Fibroblast of pulmonary artery (primary cell): ENCODE results near the gene MRPS31.

Experiments used
- DNase-seq: peaks from one replicate; pipeline ENCODE4 v3.0.0-alpha.2; 2010; ENCODE audit warnings: low read depth
- H3K4me3 ChIP-seq: replicated peaks from 2 replicates; pipeline ENCODE4 v1.5.1; 2011; ENCODE audit warnings: low read depth, mild to moderate bottlenecking, control low read depth, low read length, moderate library complexity
- TF ChIP-seq, protein P1 (sequence below): IDR thresholded peaks from 2 replicates; pipeline ENCODE4 v1.5.1; 2011; ENCODE audit warnings: mild to moderate bottlenecking, control low read depth, low read length, inconsistent platforms; ENCODE audit errors: missing control alignments

The MRPS31 gene

DNA sequence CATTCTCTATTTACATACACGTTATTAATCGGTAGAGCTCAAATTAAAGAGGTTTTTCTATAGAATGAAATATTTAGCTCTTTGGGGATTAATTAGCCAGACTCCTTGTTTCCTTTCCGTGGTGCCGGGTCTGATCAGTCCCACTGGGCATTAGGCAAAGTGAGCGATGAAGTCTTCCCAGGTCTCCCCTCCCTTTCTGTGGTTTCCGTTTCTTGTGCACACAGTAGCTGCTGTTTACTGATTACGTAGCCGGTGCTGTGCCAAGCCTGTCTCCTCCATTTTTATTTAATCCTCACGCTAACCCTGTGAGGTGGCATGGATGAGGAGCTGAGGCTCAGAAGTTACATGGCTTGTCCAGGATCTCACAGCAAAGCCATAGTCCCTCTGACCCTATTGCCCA, 27.4 kb upstream of the MRPS31 start:
- H3K4me3 ChIP-seq = no peak overlapping the region
- DNase-seq = no peak
- TF ChIP-seq, protein P1, sequence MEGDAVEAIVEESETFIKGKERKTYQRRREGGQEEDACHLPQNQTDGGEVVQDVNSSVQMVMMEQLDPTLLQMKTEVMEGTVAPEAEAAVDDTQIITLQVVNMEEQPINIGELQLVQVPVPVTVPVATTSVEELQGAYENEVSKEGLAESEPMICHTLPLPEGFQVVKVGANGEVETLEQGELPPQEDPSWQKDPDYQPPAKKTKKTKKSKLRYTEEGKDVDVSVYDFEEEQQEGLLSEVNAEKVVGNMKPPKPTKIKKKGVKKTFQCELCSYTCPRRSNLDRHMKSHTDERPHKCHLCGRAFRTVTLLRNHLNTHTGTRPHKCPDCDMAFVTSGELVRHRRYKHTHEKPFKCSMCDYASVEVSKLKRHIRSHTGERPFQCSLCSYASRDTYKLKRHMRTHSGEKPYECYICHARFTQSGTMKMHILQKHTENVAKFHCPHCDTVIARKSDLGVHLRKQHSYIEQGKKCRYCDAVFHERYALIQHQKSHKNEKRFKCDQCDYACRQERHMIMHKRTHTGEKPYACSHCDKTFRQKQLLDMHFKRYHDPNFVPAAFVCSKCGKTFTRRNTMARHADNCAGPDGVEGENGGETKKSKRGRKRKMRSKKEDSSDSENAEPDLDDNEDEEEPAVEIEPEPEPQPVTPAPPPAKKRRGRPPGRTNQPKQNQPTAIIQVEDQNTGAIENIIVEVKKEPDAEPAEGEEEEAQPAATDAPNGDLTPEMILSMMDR = no peak

DNA sequence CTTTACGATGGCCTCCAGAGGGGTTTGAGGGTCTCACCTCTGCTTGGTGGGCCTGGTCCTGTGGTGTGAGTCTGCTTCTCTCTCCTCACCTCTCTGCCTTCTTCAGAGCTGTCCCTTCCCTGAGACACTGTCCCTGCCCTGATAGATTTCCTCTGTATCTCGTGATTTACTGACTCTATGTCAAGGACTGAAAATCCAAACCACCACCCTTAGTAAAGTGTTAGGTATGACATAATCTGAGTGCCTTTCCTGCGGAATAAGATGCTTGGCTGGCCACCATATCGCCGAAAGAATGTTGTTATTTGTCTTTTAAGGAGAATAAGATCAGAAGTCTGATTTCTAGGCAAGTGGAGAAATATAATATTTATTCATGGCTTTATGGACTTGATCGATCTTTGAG, 25.7 kb upstream of the MRPS31 start:
- TF ChIP-seq, protein P1 = no peak
- no peak for DNase-seq
- H3K4me3 ChIP-seq = no peak overlapping the region

DNA sequence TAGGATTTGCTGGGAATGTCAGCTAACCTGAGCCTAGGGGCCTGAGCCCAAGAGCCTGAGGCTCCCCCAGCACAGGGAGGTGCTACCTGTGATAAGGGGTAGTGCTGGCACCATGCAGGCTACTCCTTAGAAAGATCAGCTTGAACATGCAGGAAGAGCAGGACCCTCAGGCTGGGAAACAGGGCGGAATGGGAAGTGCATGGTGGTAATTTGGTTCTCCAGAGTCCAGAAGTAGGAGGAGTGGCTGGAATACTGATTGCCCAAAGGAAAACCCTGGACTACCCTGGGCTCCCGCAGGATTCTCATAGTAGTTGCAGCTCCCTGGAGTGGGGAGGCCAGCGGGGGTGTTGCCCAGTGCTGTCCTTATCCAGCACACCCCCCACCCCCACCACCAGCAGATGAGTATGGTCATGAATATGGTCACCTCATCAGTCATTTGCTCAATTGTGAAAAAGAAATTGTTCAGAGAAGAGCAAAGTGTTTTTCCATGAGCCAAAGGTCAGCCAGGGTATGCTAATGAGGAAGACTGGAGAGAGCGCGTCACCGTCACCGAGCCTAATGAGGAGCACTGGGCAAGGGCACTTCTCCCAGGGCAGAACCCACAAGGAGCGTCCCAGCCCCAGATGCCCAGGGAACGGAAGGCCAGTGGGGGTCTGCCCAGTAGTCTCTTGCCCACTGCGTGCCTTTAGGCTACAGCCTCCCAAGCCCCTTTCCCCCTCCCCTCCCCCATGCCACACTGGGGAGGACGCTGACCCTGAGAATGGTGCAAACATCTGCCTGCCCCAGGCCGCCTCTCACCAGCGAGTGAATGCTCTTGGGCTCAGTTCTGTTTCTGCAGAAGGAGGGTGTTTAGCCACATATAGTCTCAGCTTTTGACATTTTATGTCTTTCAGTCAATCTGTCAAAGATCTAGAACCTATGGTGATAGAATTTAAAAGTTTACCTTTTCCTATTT, 23.7 kb upstream of the MRPS31 start:
- no peak overlapping the region for H3K4me3 ChIP-seq
- no peak for DNase-seq
- TF ChIP-seq, protein P1 = no peak

DNA sequence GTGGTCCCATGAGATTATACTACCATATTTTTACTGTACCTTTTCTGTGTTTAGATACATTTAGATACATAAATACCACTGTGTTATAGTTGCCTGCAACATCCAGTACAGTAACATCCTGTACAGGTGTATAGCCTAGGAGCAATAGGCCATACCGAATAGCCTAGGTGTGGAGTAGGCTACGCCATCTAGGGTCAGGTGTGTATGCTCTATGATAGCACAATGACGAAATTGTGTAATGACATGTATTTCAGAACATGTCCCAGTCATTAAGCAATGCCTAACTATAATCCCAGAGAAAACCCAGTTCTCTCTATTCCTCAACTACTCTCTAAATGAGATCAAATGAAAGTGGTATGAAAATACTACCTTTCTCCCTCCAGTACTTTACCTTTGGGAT, 22.3 kb upstream of the MRPS31 start:
- TF ChIP-seq, protein P1 = no peak
- DNase-seq = no peak
- no peak overlapping the region for H3K4me3 ChIP-seq

DNA sequence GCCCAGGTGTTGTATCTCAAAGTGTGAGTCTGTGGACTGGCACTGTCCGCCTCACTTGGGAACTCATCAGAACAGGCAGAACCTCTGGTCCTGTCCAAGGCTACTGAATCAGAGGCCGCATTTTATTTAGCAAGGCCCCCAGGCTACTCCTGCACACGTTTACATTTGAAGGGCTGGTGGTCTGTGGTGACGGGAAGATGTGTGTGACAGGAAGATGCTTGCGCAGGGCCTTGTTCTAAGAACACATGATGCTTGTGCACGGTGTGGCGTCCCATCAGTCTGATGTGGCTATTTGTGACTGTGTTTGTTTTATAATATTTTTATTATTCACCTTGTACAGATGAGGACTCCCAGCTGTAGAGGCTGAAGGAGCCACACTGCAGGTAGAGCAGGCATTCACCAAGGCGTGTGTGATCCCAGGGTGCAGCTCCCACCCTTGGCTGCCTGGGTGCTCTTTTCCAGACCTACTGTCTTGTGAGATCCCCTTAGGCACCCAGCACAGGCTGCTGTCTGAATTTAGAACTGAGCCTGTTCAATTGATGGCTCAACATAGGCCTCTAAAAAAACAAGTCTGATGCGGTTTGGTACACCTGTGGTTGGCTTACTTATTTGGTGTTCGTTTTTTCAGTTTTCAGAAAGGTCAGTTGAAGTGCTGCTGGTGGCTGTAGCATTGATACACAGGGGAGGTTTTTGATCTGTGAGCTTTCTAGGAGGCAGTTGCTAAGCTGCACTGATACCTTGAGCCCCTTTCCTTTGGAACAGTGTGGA, 21.5 kb upstream of the MRPS31 start:
- TF ChIP-seq, protein P1 = no peak
- no peak overlapping the region for H3K4me3 ChIP-seq
- DNase-seq = no peak

DNA sequence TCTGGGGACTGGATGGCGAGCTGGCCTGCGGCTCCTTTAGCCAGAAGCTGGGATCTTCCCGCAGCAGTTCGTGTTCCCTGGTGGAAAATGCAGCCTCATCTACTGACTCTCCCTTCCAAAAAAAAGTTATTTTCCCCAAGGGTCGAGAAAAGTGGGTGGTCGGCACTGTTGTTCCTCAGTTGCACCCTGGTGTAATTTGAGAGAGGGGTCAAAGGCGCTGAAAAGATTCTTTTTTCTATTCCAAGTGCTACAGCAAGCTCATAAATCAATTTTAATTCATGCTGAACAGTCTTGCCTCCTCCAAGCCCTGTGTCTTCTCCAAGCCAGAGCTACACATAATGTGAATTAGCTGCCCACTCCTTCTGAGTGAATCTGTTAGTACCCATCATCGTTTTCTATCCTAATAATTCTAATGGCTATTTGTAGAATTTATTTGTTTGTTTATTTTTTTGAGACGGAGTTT, 19.2 kb upstream of the MRPS31 start:
- H3K4me3 ChIP-seq = peak overlapping the region; percentile 69
- no peak for DNase-seq
- TF ChIP-seq, protein P1 = no peak
